Activated CD4-positive, alpha-beta T cell treated with anti-CD3 and anti-CD28 coated beads, Interleukin-2, amount 10 ng/mL, durations not matched to agents 24 days and 14 days (primary cell): ENCODE measurements around the gene OR5A2. TPM values are rescaled to one million over a fixed set of nuclear protein-coding genes. Genes with fewer than 3 reads are reported as not detected.
"Not testable (repeated sequence)": the region's sequence is repeated elsewhere in the genome, so short reads cannot be mapped to it uniquely, and the experiment has no call there.

Experiments
- DNase-seq: peaks from one replicate; pipeline ENCODE4 v3.0.0; 2022
- H3K27ac Mint-ChIP-seq: one replicate; pipeline ENCODE4 v1.8.0; 2022; ENCODE audit warnings: mild to moderate bottlenecking, mixed read lengths
- H3K27me3 Mint-ChIP-seq: one replicate; pipeline ENCODE4 v1.8.0; 2022; ENCODE audit warnings: mixed read lengths
- H3K36me3 Mint-ChIP-seq: one replicate; pipeline ENCODE4 v1.8.0; 2022; ENCODE audit warnings: low read depth, mild to moderate bottlenecking, mixed read lengths
- H3K4me1 Mint-ChIP-seq: one replicate; pipeline ENCODE4 v1.8.0; 2021; ENCODE audit warnings: mixed read lengths
- H3K4me3 Mint-ChIP-seq: one replicate; pipeline ENCODE4 v1.8.0; 2022; ENCODE audit warnings: mild to moderate bottlenecking, moderate library complexity, mixed read lengths
- H3K9me3 Mint-ChIP-seq: one replicate; pipeline ENCODE4 v1.8.0; 2021; ENCODE audit warnings: mixed read lengths
- intact Hi-C: fragments of 100-400 bp; cut with micrococcal nuclease; formaldehyde crosslinking; loops from one replicate; pipeline ENCODE4 v1.15.1; 2023
- total RNA-seq: library from RNA; stranded (reverse); gene quantifications from 2 replicates; pipeline ENCODE4 v1.2.3, GENCODE V29; 2022

The OR5A2 gene, protein sequence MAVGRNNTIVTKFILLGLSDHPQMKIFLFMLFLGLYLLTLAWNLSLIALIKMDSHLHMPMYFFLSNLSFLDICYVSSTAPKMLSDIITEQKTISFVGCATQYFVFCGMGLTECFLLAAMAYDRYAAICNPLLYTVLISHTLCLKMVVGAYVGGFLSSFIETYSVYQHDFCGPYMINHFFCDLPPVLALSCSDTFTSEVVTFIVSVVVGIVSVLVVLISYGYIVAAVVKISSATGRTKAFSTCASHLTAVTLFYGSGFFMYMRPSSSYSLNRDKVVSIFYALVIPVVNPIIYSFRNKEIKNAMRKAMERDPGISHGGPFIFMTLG
- total RNA-seq: not detected in 2 replicates

DNA sequence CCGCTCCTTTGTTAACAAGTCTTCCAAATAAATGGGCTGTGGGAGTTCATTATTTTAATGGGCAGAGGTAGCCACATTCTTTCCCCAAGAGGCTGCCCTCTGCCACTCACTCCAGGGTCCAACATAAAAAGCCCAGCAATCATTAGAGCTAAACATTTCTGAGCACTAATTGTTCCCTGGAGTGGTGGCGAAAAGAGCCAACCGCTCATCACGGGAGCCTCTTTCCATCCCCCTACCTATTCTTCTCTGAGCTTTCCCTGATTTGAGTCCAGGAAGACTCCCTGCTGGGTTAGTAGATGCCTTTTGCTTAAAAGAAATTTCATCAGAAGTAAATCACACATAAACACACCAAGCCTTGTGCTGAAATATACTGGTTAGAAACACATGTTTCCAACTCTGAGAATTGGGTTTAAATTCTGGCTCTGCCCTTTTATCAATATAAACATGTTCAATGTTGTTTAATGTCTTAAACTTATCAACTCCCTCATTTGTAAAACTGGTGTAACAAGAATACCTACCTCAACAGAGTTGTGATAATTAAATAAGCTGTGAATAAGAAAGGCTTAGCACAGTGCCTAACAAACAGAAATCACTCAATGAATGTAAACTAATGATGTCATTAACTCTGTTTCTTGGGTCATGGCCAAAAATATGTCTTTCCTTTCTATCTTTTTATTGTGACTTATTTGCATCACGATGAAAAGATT is at the start of gene OR5A2:
Gene OR5A2 (minus strand): TSS at position 53 of the 707 bp plus-strand sequence. CDS start 3,460 bp downstream, outside the sequence.
- no peaks in the 10 kb centered on the region for H3K36me3 Mint-ChIP-seq
- H3K27ac Mint-ChIP-seq: no peak within 1 kb of the TSS
- intact Hi-C loops: no loop called here
- H3K27me3 Mint-ChIP-seq: peaks cover 8% of the 10 kb centered on the region
- peak; percentile 9 for DNase-seq
- H3K4me3 Mint-ChIP-seq: no peak within 1 kb of the TSS
- H3K9me3 Mint-ChIP-seq: no peaks in the 10 kb centered on the region
- H3K4me1 Mint-ChIP-seq: peaks cover 2% of the 10 kb centered on the region

DNA sequence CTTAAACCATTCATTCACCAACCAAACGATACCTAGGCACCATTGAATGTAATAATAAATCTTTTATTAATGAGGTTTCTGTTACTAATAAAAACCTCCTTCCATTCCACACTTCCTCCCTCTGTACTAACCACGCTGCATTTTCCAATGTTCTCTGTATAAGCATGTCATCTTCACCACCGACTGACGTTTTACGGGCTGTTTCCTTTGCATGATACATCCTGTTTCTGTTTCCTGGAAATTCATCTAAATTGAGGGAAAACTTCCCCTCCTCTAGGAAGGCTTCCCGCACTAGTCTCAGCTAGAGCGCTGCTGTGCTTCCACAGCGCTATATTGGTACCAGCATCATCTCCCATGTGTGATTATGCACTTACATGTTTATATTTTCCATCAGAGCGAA is 49.0 kb upstream of the OR5A2 start:
- H3K4me1 Mint-ChIP-seq: no peaks in the 10 kb centered on the region
- H3K27me3 Mint-ChIP-seq: peaks cover 10% of the 10 kb centered on the region
- intact Hi-C loops: no loop called here
- no peaks in the 10 kb centered on the region for H3K9me3 Mint-ChIP-seq
- DNase-seq: no peak
- no peak overlapping the region for H3K27ac Mint-ChIP-seq
- H3K36me3 Mint-ChIP-seq: no peaks in the 10 kb centered on the region
- no peak overlapping the region for H3K4me3 Mint-ChIP-seq

DNA sequence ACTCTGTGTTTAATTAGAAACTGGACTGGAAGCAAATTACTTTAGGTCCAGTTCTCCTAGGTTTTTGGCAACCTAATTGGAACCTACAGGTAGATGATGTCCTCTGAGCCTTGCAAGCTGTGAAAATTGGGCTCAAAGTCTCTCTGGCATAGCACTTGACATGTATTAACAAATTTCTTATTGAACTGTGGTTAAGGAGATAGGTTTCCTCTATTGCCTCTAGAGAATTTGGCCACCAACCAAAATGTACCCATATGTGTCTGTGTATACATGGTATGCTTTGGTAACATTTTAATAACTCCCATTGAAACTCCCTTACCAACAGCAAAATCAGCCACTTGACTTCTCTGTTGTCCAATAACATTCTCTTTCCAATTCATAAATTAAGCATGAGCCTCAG is 46.8 kb upstream of the OR5A2 start, which contains the start of gene OR4D10:
Gene OR4D10 (plus strand): TSS at position 301 of the 400 bp plus-strand sequence. CDS start 4,115 bp downstream, outside the sequence.
- intact Hi-C loops: no loop called here
- Mint-ChIP-seq H3K4me1 (no peaks in the 10 kb centered on the region), H3K27me3 (peaks cover 4% of the 10 kb centered on the region), H3K27ac (no peak within 1 kb of the TSS), H3K4me3 (no peak within 1 kb of the TSS), H3K36me3 (no peaks in the 10 kb centered on the region), H3K9me3 (no peaks in the 10 kb centered on the region)
- DNase-seq: no peak

DNA sequence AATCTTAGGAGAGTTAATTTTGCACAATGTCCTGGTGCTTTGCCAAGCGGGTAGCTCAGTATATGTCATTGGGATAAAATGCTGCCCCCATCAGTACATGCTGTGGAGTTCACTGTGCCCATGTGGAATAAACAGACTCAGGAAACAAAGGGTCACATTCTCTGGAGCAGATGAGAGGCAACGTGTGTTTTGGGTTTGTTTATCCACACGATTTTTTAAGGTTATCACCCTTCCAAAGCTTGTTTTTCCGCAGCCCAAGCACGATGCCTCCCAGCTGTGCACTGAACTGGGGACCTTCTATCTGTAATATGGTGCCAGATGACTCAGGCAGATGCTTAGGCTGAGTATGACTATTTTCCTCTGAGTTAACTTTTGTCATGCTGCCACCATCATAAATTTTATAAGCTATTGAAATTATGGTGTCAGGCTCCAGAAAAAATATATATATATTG is 37.0 kb upstream of the OR5A2 start:
- intact Hi-C loops: no loop called here
- H3K27me3 Mint-ChIP-seq: peaks cover 9% of the 10 kb centered on the region
- DNase-seq: no peak
- H3K4me3 Mint-ChIP-seq: no peak overlapping the region
- no peaks in the 10 kb centered on the region for H3K9me3 Mint-ChIP-seq
- no peaks in the 10 kb centered on the region for H3K36me3 Mint-ChIP-seq
- no peaks in the 10 kb centered on the region for H3K4me1 Mint-ChIP-seq
- no peak overlapping the region for H3K27ac Mint-ChIP-seq

DNA sequence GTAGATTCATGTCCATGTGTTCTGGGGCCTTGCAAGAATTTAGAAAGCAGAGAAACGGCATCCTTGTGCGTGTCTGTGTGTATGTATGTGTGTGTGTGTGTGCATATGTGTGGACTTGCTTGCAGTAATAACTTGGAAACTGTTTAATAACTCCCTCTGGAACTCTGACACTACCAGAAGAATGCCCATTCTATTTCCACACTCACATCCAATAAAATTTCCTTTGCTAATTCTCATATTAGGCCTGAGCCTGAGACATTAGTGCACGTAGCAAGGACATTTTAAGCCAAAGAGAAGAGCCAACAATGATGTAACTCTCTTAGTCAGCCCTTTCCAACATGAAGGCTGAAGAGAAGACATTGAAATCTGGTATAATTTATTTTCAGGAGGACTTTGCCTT is 33.7 kb upstream of the OR5A2 start:
- H3K27ac Mint-ChIP-seq: no peak overlapping the region
- no peaks in the 10 kb centered on the region for H3K9me3 Mint-ChIP-seq
- H3K4me3 Mint-ChIP-seq: no peak overlapping the region
- H3K36me3 Mint-ChIP-seq: no peaks in the 10 kb centered on the region
- intact Hi-C loops: no loop called here
- DNase-seq: no peak
- peaks cover 8% of the 10 kb centered on the region for H3K27me3 Mint-ChIP-seq
- no peaks in the 10 kb centered on the region for H3K4me1 Mint-ChIP-seq

DNA sequence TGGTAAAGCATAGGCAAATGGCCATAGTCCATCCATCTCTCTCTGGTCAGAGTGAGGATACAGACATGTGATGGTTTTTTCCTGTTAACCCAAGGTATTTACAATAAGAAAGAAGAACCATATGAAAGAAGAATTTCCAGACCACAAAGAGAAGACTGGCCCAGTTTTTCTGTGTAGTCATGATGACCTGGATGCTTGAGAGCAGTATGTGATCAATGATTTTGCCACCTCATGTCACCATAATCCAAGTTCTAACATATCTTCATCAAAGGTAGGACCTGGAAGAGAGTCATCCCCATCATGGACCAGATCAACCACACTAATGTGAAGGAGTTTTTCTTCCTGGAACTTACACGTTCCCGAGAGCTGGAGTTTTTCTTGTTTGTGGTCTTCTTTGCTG is 30.4 kb upstream of the OR5A2 start, which contains the start of gene OR4D6:
Gene OR4D6 (plus strand): TSS at position 301 of the 400 bp plus-strand sequence. CDS start 0 bp downstream, at position 301.
- H3K27me3 Mint-ChIP-seq: peaks cover 3% of the 10 kb centered on the region
- H3K4me3 Mint-ChIP-seq: no peak within 1 kb of the TSS
- DNase-seq: no peak
- no peaks in the 10 kb centered on the region for H3K36me3 Mint-ChIP-seq
- intact Hi-C loops: no loop called here
- H3K9me3 Mint-ChIP-seq: no peaks in the 10 kb centered on the region
- no peaks in the 10 kb centered on the region for H3K4me1 Mint-ChIP-seq
- H3K27ac Mint-ChIP-seq: no peak within 1 kb of the TSS

DNA sequence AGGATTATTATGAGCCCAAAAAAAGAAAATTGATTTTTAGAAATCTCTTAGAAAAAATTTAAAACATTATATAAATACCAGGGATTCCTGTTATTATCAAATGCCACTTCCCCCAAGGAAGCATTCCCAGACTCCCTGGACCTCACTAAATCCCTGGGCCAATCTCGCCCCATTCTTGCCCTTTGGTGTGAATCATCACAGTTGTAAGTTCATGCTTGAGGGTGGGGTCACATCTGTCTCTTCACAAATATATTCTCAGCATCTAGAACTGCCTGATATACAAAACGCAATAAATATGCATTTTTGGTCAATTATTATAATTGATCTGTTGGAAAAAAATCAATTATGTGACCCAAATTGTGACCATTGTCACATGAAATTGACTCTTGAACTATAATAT is 22.3 kb upstream of the OR5A2 start:
- Mint-ChIP-seq H3K9me3 (no peaks in the 10 kb centered on the region), H3K36me3 (no peaks in the 10 kb centered on the region), H3K4me3 (no peak overlapping the region), H3K27me3 (peaks cover 7% of the 10 kb centered on the region), H3K27ac (no peak overlapping the region), H3K4me1 (no peaks in the 10 kb centered on the region)
- intact Hi-C loops: no loop called here
- DNase-seq: peak; percentile 4

DNA sequence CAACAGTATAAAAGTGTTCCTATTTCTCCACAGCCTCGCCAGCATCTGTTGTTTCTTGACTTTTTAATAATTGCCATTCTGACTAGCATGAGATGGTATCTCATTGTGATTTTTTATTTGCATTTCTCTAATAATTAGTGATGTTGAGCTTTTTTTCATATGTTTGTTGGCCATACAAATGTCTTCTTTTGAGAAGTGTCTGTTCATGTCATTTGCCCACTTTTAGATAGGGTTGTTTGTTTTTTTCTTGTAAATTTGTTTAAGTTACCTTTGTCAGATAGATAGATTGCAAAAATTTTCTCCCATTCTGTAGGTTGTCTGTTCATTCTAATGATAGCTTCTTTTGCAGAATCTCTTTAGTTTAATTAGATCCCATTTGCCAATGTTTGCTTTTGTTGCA is 19.4 kb upstream of the OR5A2 start:
- H3K4me3 Mint-ChIP-seq, H3K4me1 Mint-ChIP-seq: not testable (repeated sequence)

DNA sequence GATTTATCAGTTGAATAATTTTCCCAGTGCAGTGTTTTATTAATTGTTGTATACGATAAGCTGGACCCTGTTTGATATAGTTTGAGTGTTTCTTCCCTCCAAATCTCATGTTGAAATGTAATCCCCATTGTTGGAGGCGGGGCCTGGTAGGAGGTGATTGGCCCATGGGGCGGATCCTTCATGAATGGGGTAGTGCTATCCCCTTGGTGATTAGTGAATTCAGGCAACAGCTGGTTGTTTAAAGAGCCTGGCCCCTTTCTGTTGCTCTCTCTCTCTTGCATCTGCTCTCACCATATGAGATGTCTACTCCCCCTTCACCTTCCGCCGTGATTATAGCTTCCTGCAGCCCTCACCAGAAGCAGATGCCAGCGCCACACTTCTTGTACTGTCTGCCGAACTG is 11.6 kb upstream of the OR5A2 start:
- no peak overlapping the region for H3K4me3 Mint-ChIP-seq
- H3K9me3 Mint-ChIP-seq: no peaks in the 10 kb centered on the region
- no peaks in the 10 kb centered on the region for H3K36me3 Mint-ChIP-seq
- peak; percentile 25 for DNase-seq
- no peak overlapping the region for H3K27ac Mint-ChIP-seq
- intact Hi-C loops: no loop called here
- H3K27me3 Mint-ChIP-seq: peaks cover 12% of the 10 kb centered on the region
- no peaks in the 10 kb centered on the region for H3K4me1 Mint-ChIP-seq

More for the DNA sequence above, 19.4 kb upstream of the OR5A2 start:
- H3K36me3 Mint-ChIP-seq, intact Hi-C loops, H3K27ac Mint-ChIP-seq, H3K9me3 Mint-ChIP-seq, H3K27me3 Mint-ChIP-seq: not testable (repeated sequence)
- DNase-seq: peak; percentile 1

DNA sequence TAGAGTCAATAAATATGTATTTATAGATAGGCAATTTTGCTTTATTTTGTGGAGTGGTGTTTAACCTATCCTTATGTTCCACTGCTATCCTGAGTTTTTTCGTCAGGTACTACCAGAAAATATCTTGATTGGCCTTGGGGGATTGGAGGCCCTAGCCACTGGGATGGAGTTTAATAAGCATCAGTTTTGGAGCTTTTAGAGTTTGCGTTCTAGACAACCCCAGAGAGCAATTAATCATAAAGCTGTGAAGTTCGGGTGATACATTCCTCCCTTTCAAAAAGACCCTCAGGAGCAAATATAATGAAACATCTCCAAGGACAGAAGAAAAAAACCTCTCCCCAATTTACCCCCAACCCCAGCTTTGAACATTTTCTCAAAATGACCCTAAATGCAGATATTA is 10.0 kb upstream of the OR5A2 start, which contains the start of gene OR5A1:
Gene OR5A1 (plus strand): TSS at position 301 of the 400 bp plus-strand sequence. CDS start 6,700 bp downstream, outside the sequence.
- no peaks in the 10 kb centered on the region for H3K4me1 Mint-ChIP-seq
- peak; percentile 8 for DNase-seq
- no peak within 1 kb of the TSS for H3K27ac Mint-ChIP-seq
- intact Hi-C loops: no loop called here
- no peaks in the 10 kb centered on the region for H3K36me3 Mint-ChIP-seq
- H3K9me3 Mint-ChIP-seq: no peaks in the 10 kb centered on the region
- peaks cover 20% of the 10 kb centered on the region for H3K27me3 Mint-ChIP-seq
- H3K4me3 Mint-ChIP-seq: no peak within 1 kb of the TSS

DNA sequence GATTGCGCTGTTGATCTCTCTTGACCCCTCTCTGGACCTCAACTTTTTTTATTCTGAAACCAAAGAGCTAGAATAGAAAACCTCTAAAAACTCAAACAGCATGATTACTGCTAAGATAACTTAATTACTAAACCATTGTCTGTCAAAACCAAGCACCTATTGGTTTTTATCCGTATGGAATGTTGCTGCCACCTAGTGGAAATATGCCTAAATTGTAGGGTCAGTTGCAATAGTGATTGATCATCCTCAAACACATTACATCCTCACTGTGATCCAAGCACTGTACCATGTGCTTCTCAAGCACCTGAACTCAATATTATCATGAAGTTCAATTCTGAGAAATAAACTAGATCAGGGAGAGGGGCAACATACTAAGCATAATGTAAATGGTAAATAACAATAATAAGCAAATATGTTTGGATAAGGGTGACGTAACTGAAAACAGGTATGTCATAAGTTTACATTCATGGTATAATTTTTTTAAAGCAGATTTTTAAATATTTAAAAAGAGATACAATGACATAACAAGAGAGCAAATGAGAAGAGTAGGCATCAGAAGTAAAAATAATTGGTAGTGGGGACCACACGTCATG is 3.8 kb upstream of the OR5A2 start:
- no peaks in the 10 kb centered on the region for H3K36me3 Mint-ChIP-seq
- intact Hi-C loops: loop anchor here (1.0 to 5.0 kb wide), 2 partner anchors 148 to 259 kb away; no protein-coding TSS in a partner anchor
- H3K27ac Mint-ChIP-seq: no peak overlapping the region
- H3K27me3 Mint-ChIP-seq: peaks cover 17% of the 10 kb centered on the region
- DNase-seq: peak; percentile 85
- no peaks in the 10 kb centered on the region for H3K9me3 Mint-ChIP-seq
- H3K4me1 Mint-ChIP-seq: no peaks in the 10 kb centered on the region
- no peak overlapping the region for H3K4me3 Mint-ChIP-seq

DNA sequence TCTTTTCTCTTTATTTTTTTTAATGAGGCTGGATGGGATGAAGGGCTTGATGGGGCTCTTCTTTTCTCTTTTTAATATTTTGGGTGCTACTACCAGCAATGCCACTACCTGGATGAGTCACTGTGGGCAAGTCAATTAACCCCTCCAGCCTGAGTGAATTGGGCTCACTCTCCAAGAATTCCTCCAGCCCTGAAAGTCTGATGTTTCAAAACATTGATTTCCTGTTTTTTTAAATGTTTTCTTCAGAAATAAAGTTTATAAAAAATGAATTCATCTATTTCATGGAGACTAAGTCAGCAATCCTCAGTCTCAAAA is 812 bp upstream of the OR5A2 start:
- H3K4me3 Mint-ChIP-seq: no peak overlapping the region
- H3K4me1 Mint-ChIP-seq: peaks cover 2% of the 10 kb centered on the region
- no peak for DNase-seq
- H3K27ac Mint-ChIP-seq: no peak overlapping the region
- peaks cover 9% of the 10 kb centered on the region for H3K27me3 Mint-ChIP-seq
- intact Hi-C loops: no loop called here
- H3K36me3 Mint-ChIP-seq: no peaks in the 10 kb centered on the region
- H3K9me3 Mint-ChIP-seq: no peaks in the 10 kb centered on the region

DNA sequence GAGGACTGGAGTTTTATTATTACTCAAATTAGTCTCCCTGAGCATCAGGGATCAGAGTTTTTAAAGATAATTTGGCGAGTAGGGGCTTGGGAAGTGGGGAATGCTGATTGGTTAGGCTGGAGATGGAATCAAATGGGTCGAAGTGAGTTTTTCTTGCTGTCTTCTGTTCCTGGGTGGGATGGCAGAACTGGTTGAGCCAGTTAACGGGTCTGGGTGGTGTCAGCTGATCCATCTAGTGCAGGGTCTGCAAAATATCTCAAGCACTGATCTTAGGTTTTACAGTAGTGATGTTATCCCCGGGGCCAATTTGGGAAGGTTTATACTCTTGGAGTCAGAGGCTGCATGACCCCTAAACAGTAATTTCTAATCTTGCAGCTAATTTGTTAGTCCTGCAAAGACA is 1.1 kb downstream of the OR5A2 start:
- peaks cover 2% of the 10 kb centered on the region for H3K4me1 Mint-ChIP-seq
- peaks cover 3% of the 10 kb centered on the region for H3K27me3 Mint-ChIP-seq
- no peaks in the 10 kb centered on the region for H3K9me3 Mint-ChIP-seq
- DNase-seq: peak; percentile 31
- no peak overlapping the region for H3K4me3 Mint-ChIP-seq
- H3K27ac Mint-ChIP-seq: no peak overlapping the region
- intact Hi-C loops: no loop called here
- H3K36me3 Mint-ChIP-seq: no peaks in the 10 kb centered on the region

DNA sequence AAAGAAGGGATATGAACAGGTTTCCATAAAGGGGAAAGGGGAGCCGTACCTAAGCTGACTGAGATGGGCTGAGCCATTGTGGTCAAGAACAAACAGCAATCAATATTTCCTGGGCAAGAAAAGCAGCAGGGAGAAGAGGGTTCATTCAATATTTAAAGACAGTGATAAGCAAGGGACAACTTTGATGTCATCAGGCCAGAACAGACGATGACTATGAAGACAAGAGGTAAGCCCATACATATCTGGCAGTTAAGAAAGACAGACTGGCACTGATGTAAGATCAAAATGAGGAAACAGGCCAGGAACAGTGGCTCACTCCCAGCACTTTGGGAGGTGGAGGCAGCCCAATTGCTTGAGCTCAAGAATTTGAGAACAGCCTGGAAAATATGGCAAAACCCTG is 2.4 kb downstream of the OR5A2 start:
- H3K4me1 Mint-ChIP-seq: peaks cover 2% of the 10 kb centered on the region
- intact Hi-C loops: no loop called here
- H3K4me3 Mint-ChIP-seq: no peak overlapping the region
- no peaks in the 10 kb centered on the region for H3K36me3 Mint-ChIP-seq
- H3K27me3 Mint-ChIP-seq: peaks cover 4% of the 10 kb centered on the region
- no peaks in the 10 kb centered on the region for H3K9me3 Mint-ChIP-seq
- DNase-seq: peak; percentile 29
- no peak overlapping the region for H3K27ac Mint-ChIP-seq
